ACC112 (cell line): ENCODE results near the gene STK35.

Experiments used
- H2AFZ ChIP-seq: fragments of 200-600 bp; sonication (generic); one replicate; pipeline ENCODE4 v1.6.0; 2017; ENCODE audit warnings: antibody characterized with exemption, low read length; ENCODE audit not compliant: unreplicated experiment
- H3K27ac ChIP-seq: fragments of 200-600 bp; sonication (generic); 2 replicates; pipeline ENCODE4 v1.5.1; 2014; ENCODE audit warnings: low read depth, mild to moderate bottlenecking, antibody characterized with exemption, low read length, moderate library complexity
- H3K27me3 ChIP-seq: fragments of 200-600 bp; sonication (generic); 2 replicates; pipeline ENCODE4 v1.6.1; 2014; ENCODE audit warnings: mild to moderate bottlenecking, antibody characterized with exemption, low read length, moderate library complexity, mixed read lengths; ENCODE audit not compliant: insufficient read depth
- H3K36me3 ChIP-seq: fragments of 200-600 bp; sonication (generic); 2 replicates; pipeline ENCODE4 v1.6.1; 2016; ENCODE audit warnings: mild to moderate bottlenecking, antibody characterized with exemption, low read length, moderate library complexity, mixed read lengths; ENCODE audit not compliant: insufficient read depth
- H3K4me1 ChIP-seq: fragments of 200-600 bp; sonication (generic); one replicate; pipeline ENCODE4 v1.6.1; 2016; ENCODE audit warnings: low read length, mixed read lengths; ENCODE audit not compliant: insufficient read depth, unreplicated experiment, control insufficient read depth
- H3K4me3 ChIP-seq: fragments of 200-600 bp; sonication (generic); 2 replicates; pipeline ENCODE4 v1.5.1; 2014; ENCODE audit warnings: mild to moderate bottlenecking, low read depth, low read length
- H3K79me2 ChIP-seq: fragments of 200-600 bp; sonication (generic); one replicate; pipeline ENCODE4 v1.6.0; 2016; ENCODE audit warnings: low read length; ENCODE audit not compliant: control insufficient read depth, unreplicated experiment, insufficient read depth

STK35 gene

DNA sequence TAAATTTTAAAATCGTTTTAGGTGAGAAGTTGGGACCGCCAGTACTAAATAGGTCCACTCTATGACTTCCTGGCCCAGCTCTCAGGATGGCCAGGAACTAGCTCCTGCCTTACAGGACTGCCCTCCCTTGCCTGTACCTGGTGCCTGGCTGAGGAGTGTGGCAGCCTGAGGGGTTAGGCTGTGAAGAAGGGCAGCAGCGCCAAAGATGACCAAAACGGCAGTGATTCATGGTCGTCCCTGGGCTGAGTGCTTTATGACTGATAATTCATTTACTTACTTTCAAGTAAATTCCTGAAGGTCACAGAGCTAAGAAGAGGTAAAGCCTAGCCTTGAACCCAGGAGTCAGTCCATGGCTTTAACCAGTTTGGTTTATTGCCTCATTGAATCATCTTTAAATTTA is 22.1 kb downstream of the STK35 start:
- H3K27ac ChIP-seq, result no peak overlapping the region
- H3K27me3 ChIP-seq, result no peaks in the 10 kb centered on the region
- peaks cover 15% of the 10 kb centered on the region; the same call in 1 of the 2 replicates for H3K36me3 ChIP-seq
- no peak overlapping the region for H3K4me3 ChIP-seq
- no peaks in the 10 kb centered on the region for H3K4me1 ChIP-seq
- no peak overlapping the region for H2AFZ ChIP-seq
- peaks cover 66% of the 10 kb centered on the region for H3K79me2 ChIP-seq

GRCh38 chr20:2124564-2125213 is 23.1 kb downstream of the STK35 start:
- H3K4me1 ChIP-seq, result no peaks in the 10 kb centered on the region
- no peaks in the 10 kb centered on the region for H3K27me3 ChIP-seq
- H3K27ac ChIP-seq, result no peak overlapping the region
- H3K79me2 ChIP-seq, result peaks cover 68% of the 10 kb centered on the region
- H2AFZ ChIP-seq, result no peak overlapping the region
- peaks cover 7% of the 10 kb centered on the region; the same call in 1 of the 2 replicates for H3K36me3 ChIP-seq
- no peak overlapping the region for H3K4me3 ChIP-seq

DNA sequence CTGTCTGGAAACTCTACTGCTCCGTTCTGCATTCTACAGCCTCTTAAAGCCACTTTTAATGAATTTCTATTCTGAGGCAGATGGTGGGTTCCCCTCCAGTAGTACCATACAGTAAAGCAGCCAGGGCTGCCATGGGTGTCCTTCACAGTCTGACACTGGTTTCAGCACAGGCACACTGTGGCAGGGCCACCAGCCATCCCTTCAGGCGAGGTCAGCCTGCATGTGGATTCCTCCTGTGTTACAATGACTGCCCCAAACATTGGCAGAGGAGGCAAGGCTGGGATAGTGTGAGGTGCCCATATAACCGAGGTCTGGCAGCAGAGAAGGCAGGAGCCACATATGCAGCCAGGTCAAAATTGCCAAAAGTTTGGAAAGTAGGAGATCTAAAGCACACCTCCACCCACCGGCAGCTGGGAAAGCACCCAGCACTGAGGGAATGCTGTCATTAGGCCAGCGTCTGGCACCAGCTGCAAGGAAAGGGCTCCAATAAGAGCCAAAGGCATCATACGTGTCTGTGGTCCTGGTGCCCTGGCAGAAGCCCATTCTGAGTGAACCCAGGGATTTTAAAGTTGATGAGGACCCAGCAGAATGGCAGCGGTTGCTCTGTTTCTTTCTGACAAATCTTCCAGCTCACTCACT is 24.0 kb downstream of the STK35 start:
- no peak overlapping the region for H2AFZ ChIP-seq
- H3K79me2 ChIP-seq, result peaks cover 63% of the 10 kb centered on the region
- peaks cover under 1% of the 10 kb centered on the region for H3K4me1 ChIP-seq
- H3K4me3 ChIP-seq, result no peak overlapping the region
- H3K36me3 ChIP-seq, result no peaks in the 10 kb centered on the region
- H3K27me3 ChIP-seq, result no peaks in the 10 kb centered on the region
- no peak overlapping the region for H3K27ac ChIP-seq

DNA sequence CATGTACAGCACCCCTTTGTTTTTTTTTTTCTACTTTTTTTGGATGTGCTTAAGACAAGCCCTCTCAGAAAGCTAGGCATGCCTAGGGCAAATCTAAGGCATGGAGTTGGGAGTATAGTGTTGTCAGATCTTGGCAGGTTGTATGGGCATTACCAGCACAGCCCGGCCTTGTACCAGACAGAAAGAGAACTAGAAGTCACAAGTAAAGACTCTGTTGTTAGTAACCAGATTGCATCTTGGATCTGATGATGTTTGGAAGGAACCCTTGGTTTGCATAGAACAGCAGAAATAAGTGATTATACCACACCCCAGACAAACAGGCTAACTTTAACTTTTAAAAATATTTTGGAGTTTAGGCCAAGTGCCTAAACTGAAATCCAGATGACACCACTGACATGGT is 25.6 kb downstream of the STK35 start:
- Histone ChIP-seq H3K27me3 (no peaks in the 10 kb centered on the region), H3K79me2 (peaks cover 66% of the 10 kb centered on the region), H3K27ac (no peak overlapping the region), H3K4me3 (no peak overlapping the region), H3K4me1 (peaks cover 15% of the 10 kb centered on the region), H2AFZ (no peak overlapping the region), H3K36me3 (no peaks in the 10 kb centered on the region)

DNA sequence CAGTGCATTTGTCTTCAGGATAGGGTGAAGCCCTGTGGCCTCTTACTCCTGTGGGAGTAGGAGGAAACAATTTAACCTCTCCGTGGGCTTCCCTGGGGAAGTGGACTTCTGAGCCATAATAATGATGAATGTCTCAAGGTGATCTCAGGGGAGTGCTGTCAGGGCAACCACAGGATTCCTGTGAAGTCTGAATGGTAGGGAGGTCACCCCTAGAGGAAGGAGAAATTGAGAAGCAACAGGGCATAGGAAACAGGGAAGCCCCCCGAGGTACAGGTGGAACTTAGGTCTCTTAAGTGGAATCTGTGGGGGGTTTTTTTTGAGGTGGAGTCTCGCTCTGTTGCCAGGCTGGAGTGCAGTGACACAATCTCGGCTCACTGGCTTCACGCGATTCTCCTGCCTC is 26.9 kb downstream of the STK35 start:
- Histone ChIP-seq H2AFZ (no peak overlapping the region), H3K4me3 (no peak overlapping the region), H3K27ac (no peak overlapping the region), H3K79me2 (peaks cover 64% of the 10 kb centered on the region), H3K36me3 (no peaks in the 10 kb centered on the region), H3K27me3 (no peaks in the 10 kb centered on the region), H3K4me1 (peaks cover 27% of the 10 kb centered on the region)

DNA sequence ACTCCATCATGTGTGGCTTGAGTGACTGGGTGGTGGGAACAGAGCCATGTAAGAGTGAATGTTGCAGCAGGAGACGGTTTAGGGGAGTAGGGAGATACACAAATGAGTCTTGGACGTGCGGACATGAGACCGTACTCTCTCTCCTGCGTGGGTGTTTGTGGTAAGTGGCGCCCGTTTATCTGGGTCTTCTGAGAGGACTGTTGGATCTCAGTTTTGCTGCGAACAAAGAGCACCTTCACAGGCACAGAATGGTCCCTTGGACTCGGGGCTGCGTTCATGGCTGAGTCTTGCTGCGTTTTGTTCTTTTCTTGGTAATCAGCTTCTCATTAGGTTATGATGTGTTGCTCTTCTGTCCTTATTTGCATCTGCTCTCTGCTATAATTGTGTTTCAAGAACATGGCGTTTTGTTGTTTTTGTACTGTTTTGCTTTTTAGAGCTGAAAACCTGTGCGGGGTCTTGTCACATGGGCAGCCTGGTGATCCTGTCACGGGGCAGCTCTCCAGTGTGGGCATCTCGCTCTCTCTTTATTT is 28.5 kb downstream of the STK35 start:
- Histone ChIP-seq H3K27ac (no peak overlapping the region), H3K27me3 (no peaks in the 10 kb centered on the region), H3K4me1 (peaks cover 31% of the 10 kb centered on the region), H3K79me2 (peaks cover 53% of the 10 kb centered on the region), H2AFZ (no peak overlapping the region), H3K36me3 (no peaks in the 10 kb centered on the region), H3K4me3 (no peak overlapping the region)

DNA sequence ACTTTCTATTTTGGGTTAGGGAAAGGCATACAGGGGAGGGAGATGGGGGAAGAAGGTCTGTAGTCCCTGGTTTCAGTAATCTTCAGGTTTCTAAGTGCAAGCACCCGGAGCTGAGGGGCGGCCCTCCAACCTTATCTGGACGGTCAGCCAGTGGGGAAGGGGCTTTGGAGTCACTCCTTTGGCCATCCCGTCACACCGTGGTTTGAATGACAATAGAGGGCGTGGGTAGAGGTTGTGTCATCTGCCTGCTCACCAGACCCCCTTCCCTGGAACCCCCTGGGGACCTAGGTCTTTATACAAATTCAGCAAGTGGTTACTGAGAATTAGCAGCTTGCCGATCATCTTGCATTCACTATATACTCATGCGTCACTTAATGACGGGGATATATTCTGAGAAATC is 29.1 kb downstream of the STK35 start:
- H3K4me1 ChIP-seq, result peaks cover 31% of the 10 kb centered on the region
- H2AFZ ChIP-seq, result no peak overlapping the region
- H3K4me3 ChIP-seq, result no peak overlapping the region
- H3K36me3 ChIP-seq, result no peaks in the 10 kb centered on the region
- H3K27me3 ChIP-seq, result no peaks in the 10 kb centered on the region
- peaks cover 52% of the 10 kb centered on the region for H3K79me2 ChIP-seq
- peak overlapping the region; percentile 7; the same call in 1 of the 2 replicates for H3K27ac ChIP-seq

- Histone ChIP-seq H3K27me3 (no peaks in the 10 kb centered on the region), H3K27ac (peak overlapping the region; percentile 7; the same call in 1 of the 2 replicates), H3K4me3 (no peak overlapping the region), H3K36me3 (no peaks in the 10 kb centered on the region), H3K79me2 (peaks cover 48% of the 10 kb centered on the region), H3K4me1 (peaks cover 31% of the 10 kb centered on the region), H2AFZ (no peak overlapping the region)
These were observed 29.7 kb downstream of the STK35 start for GRCh38 chr20:2131366-2131765.

GRCh38 chr20:2132461-2132901 is 30.9 kb downstream of the STK35 start:
- Histone ChIP-seq H3K79me2 (peaks cover 51% of the 10 kb centered on the region), H3K4me3 (no peak overlapping the region), H3K36me3 (no peaks in the 10 kb centered on the region), H3K27me3 (no peaks in the 10 kb centered on the region), H3K4me1 (peaks cover 31% of the 10 kb centered on the region), H2AFZ (no peak overlapping the region), H3K27ac (no peak overlapping the region)

DNA sequence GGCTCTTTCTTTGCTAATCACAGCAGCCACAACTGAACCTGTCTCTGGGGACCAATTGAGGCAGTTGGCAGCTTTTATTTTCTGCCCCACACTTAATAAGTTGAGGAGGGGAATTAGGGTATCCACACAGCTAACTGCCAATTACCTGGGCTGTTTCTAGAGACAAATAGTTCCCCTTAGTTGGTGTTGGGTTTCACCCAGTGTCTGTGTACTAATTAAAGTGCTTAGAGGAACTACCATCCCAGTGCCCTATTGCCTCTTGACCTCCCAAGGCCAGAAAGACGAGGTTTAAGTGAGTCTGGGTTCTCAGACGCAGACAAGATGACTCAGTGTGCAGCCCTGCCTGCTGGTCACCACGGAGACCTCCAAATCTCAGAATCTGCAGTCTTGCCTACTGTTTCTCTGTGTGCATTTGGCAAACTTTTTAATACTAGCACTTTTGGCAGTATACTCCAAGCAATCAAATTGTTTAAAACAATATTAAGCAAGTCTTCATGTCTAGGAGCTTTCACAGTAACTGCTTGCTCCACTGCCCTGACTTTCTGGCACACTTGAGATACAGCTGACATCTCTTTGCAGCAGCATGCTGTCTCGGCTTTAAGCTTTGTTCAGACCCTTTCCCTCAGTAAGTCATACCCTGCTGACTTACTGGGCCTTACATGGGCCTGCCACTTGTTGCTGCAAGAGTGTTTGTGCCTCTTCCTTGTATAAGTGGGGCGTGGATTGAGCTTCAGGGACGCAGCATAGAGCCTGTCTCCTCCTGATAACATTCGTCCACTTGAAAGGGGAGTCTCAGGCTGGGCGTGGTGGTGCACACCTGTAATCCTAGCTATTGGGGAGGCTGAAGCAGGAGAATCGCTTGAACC is 31.9 kb downstream of the STK35 start:
- no peaks in the 10 kb centered on the region for H3K36me3 ChIP-seq
- H3K27ac ChIP-seq, result peak overlapping the region; percentile 23; the same call in 1 of the 2 replicates
- H2AFZ ChIP-seq, result no peak overlapping the region
- H3K4me1 ChIP-seq, result peaks cover 31% of the 10 kb centered on the region
- H3K27me3 ChIP-seq, result no peaks in the 10 kb centered on the region
- H3K79me2 ChIP-seq, result peaks cover 40% of the 10 kb centered on the region
- no peak overlapping the region for H3K4me3 ChIP-seq
